ENCODE results near the gene IQCM.

IQCM gene, protein sequence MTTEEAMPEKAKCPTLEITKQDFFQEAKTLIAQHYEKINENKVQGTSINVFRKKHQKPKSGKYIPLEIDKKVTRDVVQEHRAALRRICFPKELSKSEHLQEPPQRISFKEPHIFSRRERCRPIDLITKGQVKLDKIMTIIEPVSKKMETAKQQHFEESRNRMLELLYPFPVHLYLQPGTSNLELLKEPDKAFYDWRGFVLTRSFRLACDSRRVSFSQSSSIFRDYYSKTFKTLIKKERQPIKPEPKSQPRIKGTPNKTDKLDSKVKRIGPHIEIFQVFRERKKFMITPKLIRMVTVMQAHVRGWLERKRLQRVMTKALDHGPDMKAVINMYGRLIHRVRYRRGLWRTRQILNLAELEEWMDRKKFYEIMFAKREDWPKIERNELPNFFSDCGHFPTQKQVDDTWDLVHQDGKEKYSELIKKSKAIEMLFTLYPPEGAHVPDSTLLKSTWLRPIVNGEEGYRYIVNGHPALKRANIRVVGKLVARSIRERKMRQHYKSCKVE

GRCh38 chr4:149815743-149816142 lies at the start of gene IQCM:
Gene IQCM (minus strand): TSS chr4:149815843. CDS start chr4:149742691, 73,152 bp downstream.
- DNase-seq (no peak), ATAC-seq (no peak)

DNA sequence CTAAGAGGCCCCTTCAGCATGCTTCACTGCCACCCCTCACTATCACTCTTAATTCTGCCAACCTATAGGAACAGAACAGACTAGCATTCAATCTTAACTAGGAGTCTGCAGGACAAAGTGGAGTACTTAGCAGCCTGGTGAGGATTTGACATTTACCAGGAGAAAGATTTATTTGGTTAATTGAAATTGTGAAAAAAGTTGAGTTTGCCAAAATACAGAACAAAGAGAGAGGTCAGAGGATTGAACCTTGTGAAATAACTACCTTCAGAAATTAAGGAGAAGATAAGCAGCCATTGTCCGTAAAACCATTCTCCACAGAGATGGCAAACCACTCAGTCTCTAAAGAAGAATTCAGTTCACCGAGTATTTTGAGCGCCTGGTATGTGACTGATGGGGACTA lies 41.8 kb upstream of the IQCM start:
- DNase-seq, result no peak

GRCh38 chr4:149845743-149846142 lies 30.1 kb upstream of the IQCM start:
- DNase-seq (no peak), ATAC-seq (no peak)

More for the DNA sequence above, 41.8 kb upstream of the IQCM start:
- ATAC-seq, result no peak

GRCh38 chr4:149841686-149842085 lies 26.0 kb upstream of the IQCM start:
- ATAC-seq (no peak), DNase-seq (no peak)

DNA sequence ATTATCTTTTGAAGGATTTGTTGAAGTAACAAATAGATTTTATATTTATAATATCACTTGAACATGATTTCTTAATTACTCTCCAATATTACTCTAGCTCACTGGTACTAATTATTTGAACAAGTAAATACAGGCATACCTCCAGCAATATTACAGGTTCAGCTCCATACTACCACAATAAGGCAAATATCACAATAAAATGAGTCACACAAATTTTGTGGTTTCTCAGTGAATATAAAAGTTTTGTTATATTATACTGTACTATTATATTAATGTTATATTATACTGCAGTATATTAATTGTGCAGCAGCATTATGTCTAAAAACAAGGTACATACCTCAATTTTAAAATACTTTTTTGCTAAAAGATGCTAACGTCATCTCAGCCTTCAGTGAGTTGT lies 22.4 kb upstream of the IQCM start:
- ATAC-seq, result no peak
- DNase-seq, result no peak

- no peak for ATAC-seq
- no peak for DNase-seq
Observed at GRCh38 chr4:149836546-149836945, 20.9 kb upstream of the IQCM start.

DNA sequence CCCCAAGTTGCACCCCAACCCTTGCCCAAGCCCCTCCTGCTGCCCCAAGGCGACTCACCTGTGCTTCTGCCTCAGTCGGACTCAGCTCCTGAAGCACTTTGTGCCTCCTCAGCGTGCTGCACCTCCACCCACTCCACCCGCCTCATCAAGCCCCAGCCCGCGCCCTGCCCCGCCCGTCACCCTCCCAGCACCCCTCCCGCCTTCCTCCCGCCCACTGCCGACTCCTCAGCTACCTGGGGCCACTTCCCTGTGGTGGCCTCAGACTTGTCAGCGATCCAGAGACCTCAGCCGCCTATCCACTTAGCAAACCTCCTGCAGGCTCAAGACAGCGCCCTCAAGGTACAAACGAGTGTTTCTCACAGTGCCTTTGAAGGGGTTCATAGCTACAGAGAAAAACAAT lies 19.6 kb upstream of the IQCM start:
- no peak for DNase-seq
- no peak for ATAC-seq

GRCh38 chr4:149831656-149832208 lies 16.1 kb upstream of the IQCM start:
- ATAC-seq (no peak), DNase-seq (no peak)

DNA sequence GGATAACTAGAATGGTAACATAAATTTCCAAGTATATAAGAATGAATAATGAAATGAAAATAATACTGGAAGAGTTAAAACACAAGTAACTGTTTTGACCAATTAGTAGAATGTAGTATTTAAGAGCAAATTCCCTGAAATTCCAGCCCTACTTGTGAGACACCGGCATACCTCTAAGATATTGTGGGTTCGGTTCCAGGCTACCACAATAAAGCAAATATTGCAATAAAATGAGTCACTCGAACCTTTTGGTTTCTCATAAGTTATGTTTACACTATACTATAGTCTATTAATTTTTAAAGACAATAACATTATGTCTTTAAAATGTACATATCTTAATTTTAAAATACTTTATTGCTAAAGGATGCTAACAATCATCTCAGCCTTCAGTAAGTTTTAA lies 15.2 kb upstream of the IQCM start:
- DNase-seq (no peak), ATAC-seq (no peak)

GRCh38 chr4:149825336-149825735 lies 9.7 kb upstream of the IQCM start:
- DNase-seq (no peak), ATAC-seq (no peak)

- ATAC-seq (no peak), DNase-seq (no peak)
Observed at GRCh38 chr4:149823769-149824221, 8.2 kb upstream of the IQCM start.

- DNase-seq (no peak), ATAC-seq (no peak)
Observed at GRCh38 chr4:149801416-149801815, 14.2 kb downstream of the IQCM start.

GRCh38 chr4:149799546-149799945 lies 16.1 kb downstream of the IQCM start:
- no peak for DNase-seq
- ATAC-seq, result no peak

DNA sequence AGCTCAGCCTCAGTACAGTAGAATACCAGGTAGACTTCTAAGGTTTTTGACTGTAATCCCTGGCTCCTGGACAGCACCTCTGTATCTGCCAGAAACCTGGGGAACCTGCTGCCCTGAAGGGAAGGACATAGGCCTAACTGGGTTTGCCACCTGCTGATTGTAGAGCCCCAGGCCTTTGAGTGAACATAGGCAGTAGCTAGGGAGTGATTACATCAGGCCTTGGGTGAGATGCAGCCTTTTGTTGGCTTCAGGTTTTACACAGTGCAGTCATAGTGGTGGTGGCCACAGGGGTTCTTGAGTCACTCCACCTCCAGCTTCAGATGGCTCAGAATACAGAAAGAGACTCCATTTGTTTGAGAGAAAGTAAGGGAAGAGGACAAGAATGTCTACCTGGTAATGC lies 19.3 kb downstream of the IQCM start:
- DNase-seq, result no peak
- no peak for ATAC-seq

GRCh38 chr4:149795256-149795655 lies 20.4 kb downstream of the IQCM start:
- DNase-seq (no peak), ATAC-seq (no peak)

DNA sequence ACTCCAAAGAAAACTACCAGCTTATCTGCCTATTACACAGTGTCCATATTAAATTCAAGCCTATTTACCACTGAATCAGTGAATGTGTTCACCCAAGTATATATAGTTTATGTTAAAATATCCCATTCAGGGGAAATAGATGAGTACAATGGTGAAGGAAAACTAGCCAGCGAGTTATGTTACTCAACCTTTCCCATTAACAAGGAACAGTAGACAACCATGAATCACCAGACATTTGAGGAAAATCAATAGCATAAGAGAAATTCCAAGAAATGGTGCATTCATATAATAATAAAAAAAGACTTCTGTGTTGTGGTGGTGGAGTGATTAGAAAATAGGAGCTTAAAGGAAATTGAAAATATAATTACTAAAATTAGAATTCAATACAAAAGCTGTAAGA lies 21.3 kb downstream of the IQCM start:
- ATAC-seq (no peak), DNase-seq (no peak)

GRCh38 chr4:149793459-149793858 lies 22.2 kb downstream of the IQCM start:
- ATAC-seq (no peak), DNase-seq (no peak)

DNA sequence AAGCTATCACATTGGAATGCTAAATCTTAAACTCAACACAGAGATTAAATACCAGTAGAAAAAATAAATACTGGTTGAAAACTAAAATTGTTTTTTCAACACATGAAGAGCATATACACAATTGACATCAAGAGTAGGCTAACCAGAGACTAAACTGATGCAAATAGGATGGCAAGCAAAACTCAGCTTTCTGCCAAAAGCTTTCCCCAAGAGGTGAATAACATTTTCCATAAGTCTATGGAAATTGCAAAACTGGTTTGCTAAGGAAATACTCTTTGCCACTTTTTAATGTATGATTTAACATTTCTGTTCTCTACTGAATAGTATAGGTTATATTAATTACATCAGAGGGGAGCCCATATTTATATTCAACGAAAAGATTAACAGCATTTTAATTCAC lies 23.8 kb downstream of the IQCM start:
- ATAC-seq (no peak), DNase-seq (no peak)

GRCh38 chr4:149790172-149790907 lies 25.3 kb downstream of the IQCM start:
- ATAC-seq (no peak), DNase-seq (no peak)

GRCh38 chr4:149788300-149788699 lies 27.3 kb downstream of the IQCM start:
- DNase-seq (no peak), ATAC-seq (no peak)

- no peak for DNase-seq
Observed at GRCh38 chr4:149785696-149786431, 29.8 kb downstream of the IQCM start.

GRCh38 chr4:149784018-149784417 lies 31.6 kb downstream of the IQCM start:
- ATAC-seq, result no peak
- no peak for DNase-seq

More at GRCh38 chr4:149785696-149786431, 29.8 kb downstream of the IQCM start:
- ATAC-seq, result no peak

All from stimulated activated naive CD8-positive, alpha-beta T cell treated with anti-CD3 and anti-CD28 coated beads, Interleukin-15, Interleukin-2, amounts not matched to agents 100 U/mL and 50 U/mL, for 24 hours (primary cell).